Coronary artery (tissue), 2 donors: Measurements from ENCODE around the gene KRTAP2-1.
"Not testable (repeated sequence)": the region's sequence is repeated elsewhere in the genome, so short reads cannot be mapped to it uniquely, and the experiment has no call there.

Experiments used
- DNase-seq: peaks from one replicate; pipeline ENCODE4 v3.0.0-alpha.2; 2017; ENCODE audit warnings: low spot score
- H3K27ac ChIP-seq, 2 donors: fragments of 200-600 bp; sonication (generic); one replicate each; pipeline ENCODE4 v1.5.1; 2016 to 2019
- H3K4me3 ChIP-seq: fragments of 200-600 bp; sonication (generic); 2 replicates; pipeline ENCODE4 v1.5.1; 2016; ENCODE audit warnings: mild to moderate bottlenecking, moderate library complexity
- TF ChIP-seq, protein P1 (sequence below): fragments of 200-600 bp; sonication (generic); IDR thresholded peaks from one replicate; pipeline ENCODE4 v1.5.1; 2019; ENCODE audit warnings: antibody characterized with exemption

KRTAP2-1 gene

DNA sequence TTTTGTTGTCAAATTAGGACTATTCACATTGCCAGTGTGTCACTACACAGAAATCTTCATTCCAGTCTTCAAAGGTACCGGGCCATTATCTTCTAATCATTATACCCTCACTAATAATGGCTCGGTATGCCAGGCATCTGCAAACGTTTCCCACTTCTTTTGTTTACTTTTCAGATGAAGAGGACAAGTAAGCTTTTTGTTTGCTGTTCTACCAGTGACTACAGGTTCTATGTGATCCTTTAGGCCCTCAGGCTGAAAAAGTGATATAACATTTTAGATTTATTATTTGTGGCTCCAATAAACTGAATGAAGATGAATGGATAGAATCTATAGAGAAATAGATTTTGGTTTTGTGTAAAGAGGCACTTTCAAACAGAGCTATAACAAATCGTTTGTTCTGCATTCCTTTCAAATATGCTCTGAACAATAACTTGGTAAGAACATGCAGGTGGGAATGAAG is 37.8 kb downstream of the KRTAP2-1 start:
- no peak for DNase-seq
- no peak overlapping the region for H3K27ac ChIP-seq
- H3K4me3 ChIP-seq, result no peak overlapping the region
- TF ChIP-seq, protein P1, sequence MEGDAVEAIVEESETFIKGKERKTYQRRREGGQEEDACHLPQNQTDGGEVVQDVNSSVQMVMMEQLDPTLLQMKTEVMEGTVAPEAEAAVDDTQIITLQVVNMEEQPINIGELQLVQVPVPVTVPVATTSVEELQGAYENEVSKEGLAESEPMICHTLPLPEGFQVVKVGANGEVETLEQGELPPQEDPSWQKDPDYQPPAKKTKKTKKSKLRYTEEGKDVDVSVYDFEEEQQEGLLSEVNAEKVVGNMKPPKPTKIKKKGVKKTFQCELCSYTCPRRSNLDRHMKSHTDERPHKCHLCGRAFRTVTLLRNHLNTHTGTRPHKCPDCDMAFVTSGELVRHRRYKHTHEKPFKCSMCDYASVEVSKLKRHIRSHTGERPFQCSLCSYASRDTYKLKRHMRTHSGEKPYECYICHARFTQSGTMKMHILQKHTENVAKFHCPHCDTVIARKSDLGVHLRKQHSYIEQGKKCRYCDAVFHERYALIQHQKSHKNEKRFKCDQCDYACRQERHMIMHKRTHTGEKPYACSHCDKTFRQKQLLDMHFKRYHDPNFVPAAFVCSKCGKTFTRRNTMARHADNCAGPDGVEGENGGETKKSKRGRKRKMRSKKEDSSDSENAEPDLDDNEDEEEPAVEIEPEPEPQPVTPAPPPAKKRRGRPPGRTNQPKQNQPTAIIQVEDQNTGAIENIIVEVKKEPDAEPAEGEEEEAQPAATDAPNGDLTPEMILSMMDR, result no peak

DNA sequence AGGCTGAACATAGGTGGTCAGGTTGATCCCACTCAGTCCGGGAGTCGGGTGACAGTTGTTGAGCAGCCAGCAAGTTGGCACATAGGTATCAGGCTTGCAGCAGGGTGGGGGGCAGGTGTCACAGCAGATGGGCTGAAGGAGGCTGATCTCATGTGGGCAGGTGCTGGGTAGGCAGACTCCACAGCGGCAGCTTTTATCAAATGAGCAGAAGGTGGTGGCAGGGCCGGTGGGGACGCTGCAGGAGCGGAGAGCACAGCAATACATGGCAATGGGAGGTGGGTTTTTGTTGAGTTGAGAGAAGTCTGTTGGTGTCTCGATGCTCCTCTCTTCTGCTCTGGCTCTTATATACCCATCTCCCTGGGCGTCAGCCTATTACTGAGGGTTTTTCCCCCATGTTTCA is 38.3 kb downstream of the KRTAP2-1 start, which contains the start of gene KRTAP3-1:
KRTAP3-1 (minus strand) TSS at position 318 of the 400 bp plus-strand sequence; CDS start at position 264, 54 bp downstream.
- DNase-seq, result no peak
- Histone ChIP-seq H3K27ac (no peak within 1 kb of the TSS), H3K4me3 (no peak within 1 kb of the TSS)
- TF ChIP-seq, protein P1, result no peak

- DNase-seq, result no peak
- TF ChIP-seq, protein P1, result no peak
- Histone ChIP-seq H3K27ac (no peak overlapping the region), H3K4me3 (no peak overlapping the region)
Observed at GRCh38 chr17:41004397-41004796, 42.7 kb downstream of the KRTAP2-1 start.

GRCh38 chr17:41003926-41004325 is 43.2 kb downstream of the KRTAP2-1 start:
- no peak for DNase-seq
- Histone ChIP-seq H3K27ac (no peak overlapping the region), H3K4me3 (no peak overlapping the region)
- TF ChIP-seq, protein P1, result no peak

- no peak for DNase-seq
- TF ChIP-seq, protein P1, result no peak
- H3K4me3 ChIP-seq, result no peak overlapping the region
- H3K27ac ChIP-seq, result no peak overlapping the region
Observed at GRCh38 chr17:41002814-41003213, 44.3 kb downstream of the KRTAP2-1 start.

DNA sequence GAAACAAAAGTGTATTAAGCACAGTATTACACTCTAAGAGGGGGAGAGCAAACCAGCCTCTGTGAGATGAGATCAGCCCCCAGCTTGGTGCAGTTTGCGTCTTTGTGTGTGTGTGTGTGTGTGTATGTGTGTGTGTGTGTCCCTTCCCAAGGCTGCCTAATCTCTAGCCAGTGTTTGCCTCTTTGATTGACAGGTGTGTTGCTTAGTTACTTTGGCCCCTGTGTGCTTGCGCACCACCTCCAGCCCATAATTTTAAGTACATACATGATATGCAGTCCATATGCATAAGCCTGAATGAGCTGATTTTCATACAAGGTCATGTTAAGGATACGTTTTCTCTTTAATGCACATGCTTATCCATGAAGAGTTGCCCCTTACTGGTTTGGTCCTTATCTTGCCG is 45.3 kb downstream of the KRTAP2-1 start:
- Histone ChIP-seq H3K4me3 (no peak overlapping the region), H3K27ac (no peak overlapping the region)
- DNase-seq, result no peak
- TF ChIP-seq, protein P1, result no peak

DNA sequence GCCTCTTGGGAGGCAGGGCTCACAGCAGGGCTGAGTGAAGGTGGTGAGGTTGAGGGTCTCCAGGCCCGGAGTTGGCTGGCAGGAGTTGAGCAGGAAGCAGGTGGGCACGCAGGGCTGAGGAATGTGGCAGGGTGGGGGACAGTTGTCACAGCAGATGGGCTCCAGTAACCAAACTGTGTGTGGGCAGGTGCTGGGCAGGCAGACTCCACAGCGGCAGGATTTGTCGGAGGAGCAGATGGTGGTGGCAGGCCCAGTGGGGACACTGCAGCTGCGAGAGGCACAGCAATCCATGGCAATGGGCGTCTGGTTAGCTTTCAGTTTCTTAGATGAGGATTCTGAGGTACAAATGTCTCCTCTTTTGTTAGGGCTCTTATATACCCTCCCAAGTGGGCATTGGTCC is 47.6 kb downstream of the KRTAP2-1 start, which contains the start of gene KRTAP3-2:
KRTAP3-2 (minus strand) TSS at position 344 of the 400 bp plus-strand sequence; CDS start at position 291, 53 bp downstream.
- not testable (repeated sequence) for H3K27ac ChIP-seq, DNase-seq, H3K4me3 ChIP-seq
